Stimulated activated CD8-positive, alpha-beta memory T cell treated with anti-CD3 and anti-CD28 coated beads, Interleukin-4, amount 100 ng/mL, for 1 hour (primary cell): ENCODE results near the gene CIDEA.

Experiments
- DNase-seq, 2 donors: peaks; one replicate each; pipeline ENCODE4 v3.0.0-alpha.2; 2020; ENCODE audit warnings: low read depth in 2 of 2, low spot score in 1 of 2

The CIDEA gene

DNA sequence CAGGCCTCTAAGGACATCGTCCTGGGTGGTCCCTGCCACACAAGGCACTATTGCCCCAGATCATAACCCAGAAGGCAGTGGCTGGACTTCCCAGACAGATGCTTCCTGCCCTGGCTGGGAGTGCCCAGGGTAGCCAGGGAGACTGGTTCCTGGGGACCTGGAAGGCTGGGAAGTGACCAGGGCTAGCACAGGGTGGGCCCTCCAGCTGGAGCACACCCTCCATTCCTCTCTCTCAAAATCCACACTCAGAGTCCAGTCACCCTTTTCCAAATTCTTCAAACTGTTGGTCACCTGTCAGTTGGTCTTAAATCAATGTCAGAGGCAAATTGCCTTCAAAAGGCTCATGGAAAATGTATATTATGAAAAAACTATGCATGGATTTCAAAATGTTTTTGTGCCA is 42.3 kb downstream of the CIDEA start:
- DNase-seq, result no peak

DNA sequence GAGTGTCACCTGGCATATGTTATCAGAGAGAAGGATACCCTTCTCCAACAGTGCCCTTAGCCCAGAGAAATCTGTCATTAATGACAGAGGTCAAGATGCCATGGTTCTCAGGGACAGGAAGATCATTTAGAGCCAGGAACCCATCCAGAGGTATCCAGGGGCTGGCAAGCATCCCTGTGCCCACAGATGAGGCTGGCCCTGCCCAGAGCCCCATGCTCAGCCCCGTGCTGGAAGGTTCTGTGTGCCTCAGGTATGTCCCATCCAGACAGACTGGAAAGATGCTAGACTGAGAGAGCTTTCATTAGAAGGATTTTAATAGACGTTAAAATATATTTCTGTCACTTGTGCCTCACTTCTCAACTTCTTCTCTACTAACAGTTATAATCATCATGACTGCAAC is 45.7 kb downstream of the CIDEA start:
- no peak for DNase-seq

DNA sequence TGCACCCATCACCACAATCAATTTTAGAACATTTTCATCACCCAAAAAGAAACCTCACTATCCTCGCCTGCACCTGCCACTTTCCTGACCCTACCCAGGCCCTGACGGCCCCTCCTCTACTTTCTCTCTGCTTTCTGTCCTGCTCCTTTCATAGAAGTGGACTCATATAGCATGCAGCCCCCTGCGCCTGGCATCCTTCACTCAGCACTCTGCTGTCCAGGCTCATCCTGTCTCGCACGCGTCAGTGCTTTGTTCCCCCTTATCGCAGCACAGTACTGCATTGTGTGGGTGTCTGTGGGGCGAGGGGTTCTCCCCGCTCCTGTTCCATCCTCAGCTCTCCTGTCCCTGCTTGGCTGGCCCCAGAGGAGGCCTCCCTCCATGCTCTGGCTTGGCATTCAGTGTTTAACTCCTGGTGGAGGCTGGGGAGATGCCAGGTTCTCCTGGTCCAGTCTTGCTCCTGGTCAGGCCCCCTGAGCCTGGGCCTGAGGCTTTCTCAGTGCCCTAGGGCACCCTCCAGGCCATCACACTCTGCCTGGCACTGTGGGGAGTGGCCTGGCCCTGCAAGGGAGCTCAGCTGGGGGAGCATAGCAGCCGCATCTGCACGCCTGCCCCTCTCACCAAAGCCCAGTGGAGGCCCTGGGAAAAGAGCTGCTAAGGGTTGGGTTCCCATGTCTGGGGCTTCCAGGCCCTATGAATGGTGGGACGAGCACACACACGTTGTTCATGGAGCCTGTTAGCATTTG is 47.3 kb downstream of the CIDEA start:
- no peak for DNase-seq

DNA sequence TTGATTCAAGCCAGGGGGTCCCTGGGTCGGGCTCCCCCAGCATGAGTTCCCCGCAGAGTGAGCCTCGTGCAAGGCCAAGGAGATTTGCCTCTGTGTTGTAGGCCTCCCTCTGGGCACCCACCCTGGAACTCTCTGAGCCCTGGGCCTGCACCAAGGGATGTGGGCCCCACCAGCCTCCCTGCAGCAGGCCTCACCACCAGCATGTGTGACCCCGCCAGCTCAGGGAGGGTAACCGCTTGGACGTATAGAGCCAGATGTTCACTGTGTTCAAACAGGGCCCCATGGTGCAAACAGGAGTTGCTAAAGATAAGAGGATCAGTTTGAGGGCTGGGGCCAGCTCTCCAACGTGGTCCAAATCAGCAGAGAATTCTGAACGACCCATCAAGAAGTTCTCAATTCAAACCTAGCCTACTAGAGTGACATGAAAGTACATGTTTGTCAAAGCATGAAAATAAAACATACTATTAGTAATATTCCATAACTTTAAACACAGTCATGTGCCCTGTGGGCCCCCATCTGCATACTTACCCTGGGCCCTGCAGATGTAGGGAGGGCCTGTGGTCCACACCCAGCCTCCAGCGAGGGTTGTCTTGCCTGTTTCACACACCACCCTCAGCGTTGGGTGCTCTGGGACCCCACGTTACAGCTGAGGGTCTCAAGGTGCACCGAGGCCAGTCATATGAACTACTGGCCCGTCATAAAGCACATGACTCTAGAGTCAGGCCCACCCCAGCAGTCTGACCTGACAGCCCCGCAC is 48.4 kb downstream of the CIDEA start:
- DNase-seq, result no peak

DNA sequence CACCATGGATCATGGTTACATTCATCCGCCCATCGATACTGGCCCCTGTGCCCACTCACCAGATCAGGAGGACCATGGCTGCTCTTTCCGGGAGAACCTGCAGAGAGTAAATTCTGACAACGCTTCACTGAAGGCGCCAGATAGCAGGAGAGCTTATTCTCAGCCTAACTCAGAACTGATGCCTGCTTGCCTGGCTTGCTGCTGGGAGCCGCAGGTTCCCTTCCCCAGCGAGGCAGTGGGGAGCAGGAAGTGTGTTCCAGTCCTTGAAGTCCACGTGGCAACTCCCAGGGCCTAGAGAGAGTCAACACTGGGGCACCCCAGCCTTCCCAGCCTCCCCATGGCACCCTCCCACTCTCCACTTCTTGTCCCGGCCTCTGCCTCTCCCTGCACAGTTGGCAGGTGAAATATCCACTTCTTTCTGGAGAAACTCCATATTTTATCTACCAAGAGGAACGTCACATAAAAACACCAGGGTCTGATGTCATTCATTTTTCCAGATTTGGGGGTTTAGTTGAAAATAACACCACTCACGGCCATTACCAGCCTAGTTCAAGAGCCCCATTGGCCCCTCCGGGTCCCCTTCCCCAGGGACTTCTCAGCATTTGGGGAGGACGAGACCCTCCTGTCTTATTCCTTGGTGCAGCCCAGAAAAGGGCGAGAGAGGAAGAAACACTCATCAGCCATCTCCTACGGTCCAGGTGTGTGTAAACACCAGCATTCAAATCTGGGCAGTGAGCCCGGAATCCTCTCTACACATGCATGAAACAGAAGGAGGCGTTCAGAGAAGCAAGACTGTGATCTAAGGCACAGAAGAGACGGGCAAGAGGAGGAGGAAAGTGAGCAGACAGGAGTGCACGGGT is 50.4 kb downstream of the CIDEA start:
- no peak for DNase-seq

DNA sequence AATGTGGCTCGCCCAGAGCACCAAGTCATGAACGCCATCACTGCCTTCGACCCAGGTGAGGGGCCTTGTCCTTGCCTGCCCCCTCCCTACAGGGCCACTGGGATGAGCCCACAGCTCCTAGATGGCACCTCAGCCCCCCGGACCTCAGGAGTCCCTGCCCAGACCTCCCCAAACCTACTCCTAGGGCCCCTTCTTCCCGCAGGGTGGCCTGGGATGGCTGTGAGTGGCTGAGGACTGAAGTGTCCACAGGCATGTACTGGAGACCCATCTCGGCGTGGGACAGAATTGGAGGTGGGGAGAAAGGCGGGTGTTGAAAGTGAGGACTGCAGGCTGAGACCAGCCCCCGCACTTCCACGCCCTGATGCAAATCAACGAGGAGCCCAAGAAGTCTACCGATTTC is 51.0 kb downstream of the CIDEA start:
- no peak for DNase-seq

DNA sequence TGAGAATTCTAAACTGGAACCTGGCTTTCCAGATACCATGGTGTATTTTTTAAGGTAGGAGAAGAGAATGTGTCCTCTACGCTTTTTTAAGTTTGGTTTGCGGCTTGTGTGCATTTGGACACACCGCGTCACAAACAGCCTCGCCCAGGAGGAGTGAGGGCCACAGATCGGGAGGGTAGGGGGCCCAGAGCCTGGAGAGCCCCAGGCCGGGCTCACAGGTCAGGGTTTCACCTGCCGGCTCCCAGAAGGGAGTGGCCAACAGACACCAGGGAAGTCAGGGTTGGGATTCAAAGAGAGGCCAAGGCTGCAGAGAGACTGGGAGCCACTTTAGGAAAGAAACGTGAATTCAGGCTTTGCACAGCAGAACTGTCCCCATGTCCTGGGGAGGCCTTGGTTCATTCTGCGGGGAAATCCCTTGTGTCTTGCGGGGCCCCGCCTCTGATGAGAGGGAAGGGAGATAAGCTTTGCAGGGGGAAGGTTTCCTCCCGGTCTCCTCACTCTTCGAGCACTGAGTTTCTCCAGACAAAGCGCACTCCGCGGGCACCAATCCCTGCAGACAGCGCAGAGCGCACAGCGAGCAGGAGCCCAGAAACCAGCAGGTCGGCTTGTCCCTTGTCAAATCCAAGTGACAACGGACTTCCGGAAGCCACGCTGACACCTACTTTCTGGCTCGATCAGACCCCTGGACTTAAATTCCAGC is 51.9 kb downstream of the CIDEA start:
- no peak for DNase-seq

DNA sequence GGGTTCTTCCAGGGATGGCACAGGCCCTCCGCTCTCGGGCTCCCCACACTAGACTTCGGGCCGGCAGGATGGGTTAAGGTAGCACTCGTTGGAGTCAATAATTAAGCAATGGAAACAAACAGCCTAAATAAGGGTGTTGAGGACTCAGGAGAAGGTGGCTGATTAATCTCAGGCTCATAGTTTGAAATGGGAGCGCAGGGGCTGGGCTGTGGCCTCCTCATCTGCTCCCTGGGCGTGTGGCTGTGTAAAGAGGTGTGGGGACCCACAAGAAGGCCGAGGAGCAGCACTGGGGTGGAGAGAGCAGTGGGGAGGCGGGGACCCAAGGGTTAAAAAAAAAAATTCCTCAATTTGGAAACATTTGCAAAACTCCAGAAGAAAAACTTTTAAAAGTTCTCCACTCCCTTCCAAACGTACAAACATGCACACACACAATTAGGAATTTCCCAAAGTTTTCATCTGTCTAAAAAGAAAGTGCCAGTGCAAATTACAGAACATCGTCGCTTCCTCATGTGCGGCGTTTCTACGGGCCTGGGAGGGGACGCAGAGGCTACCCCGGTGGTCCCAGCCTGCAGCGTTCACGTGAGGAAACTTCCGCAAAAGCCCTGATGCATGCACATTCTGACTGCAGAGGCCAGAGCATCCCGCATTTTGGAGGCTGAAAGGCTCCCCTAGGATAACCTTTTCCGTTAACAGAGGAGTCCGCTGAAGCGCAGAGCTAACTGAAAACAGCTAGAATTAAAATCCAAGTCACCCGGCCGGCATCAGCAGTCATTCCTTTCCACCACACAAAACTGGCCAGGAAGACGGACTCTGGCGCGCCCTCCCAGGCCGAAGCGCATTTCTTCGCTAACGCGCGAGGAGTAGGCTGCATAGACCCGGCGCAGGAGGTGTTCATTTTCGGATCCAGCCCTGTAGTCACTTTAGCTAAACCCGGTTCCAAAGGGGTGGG is 52.9 kb downstream of the CIDEA start:
- DNase-seq, result no peak

DNA sequence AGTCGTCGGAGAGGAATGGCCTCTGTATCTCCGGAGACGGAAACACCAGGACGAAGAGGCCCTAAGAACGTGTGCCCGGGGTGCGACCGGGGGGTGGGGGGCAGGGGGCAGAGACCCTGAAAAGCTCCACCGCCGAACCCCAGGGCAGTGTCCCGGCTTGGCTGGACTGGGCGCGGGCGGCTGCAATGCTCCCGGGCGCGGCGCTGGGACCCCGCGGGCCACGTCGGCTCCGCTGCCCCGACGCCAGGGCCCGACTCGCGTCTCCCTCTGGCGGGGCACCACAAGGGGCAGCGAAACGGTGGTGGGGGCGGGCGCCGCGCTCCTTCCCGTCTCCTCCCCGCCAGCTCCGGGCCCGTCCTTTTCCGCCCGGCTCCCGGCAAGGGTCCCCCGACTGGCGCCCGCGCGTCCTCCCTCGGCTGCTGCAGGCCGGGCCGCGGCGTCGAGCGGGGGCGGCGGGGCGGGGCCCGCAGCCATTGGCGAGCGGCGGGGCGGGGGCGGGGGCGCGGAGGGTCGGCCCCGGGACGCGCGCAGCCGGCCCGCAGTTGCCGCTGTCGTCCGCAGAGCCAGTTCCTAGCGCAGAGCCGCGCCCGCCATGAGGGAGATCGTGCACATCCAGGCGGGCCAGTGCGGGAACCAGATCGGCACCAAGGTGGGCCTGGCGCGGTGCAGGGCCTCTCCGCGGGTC is 53.7 kb downstream of the CIDEA start, which contains the start of gene TUBB6:
TUBB6 (plus strand) TSS at position 541 of the 685 bp plus-strand sequence; CDS start at position 593, 52 bp downstream.
- no peak for DNase-seq

DNA sequence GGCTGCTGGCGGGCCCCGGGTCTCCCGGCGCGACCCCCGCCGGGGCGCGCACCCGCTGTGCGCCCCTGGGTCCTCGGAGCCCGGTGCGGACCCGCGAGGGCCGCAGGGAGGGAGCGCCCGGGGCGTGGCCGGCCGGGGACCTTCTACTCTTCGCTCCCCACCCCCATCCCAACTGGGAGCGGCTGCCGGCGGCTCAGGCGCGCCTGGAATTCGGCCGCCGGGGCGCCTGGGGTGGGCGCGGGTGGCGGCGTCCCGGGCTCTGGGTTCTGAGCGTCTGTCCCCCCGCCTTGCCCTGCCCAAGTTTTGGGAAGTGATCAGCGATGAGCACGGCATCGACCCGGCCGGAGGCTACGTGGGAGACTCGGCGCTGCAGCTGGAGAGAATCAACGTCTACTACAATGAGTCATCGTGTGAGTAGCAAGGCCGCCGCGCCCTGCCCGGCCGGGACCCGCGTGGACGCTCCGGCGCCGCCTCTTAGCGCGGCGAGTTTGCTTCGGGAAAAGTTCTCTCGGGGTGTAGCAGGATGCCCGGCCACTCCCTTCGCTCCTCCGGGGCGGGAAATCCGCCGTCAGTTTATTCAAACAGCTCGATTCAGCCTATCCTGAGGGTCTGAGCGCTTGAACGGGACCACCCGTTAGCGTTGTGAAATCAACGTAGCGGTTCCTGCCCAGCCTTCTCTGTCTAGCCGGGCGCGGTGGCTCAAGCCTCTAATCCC is 54.4 kb downstream of the CIDEA start:
- DNase-seq, result no peak

DNA sequence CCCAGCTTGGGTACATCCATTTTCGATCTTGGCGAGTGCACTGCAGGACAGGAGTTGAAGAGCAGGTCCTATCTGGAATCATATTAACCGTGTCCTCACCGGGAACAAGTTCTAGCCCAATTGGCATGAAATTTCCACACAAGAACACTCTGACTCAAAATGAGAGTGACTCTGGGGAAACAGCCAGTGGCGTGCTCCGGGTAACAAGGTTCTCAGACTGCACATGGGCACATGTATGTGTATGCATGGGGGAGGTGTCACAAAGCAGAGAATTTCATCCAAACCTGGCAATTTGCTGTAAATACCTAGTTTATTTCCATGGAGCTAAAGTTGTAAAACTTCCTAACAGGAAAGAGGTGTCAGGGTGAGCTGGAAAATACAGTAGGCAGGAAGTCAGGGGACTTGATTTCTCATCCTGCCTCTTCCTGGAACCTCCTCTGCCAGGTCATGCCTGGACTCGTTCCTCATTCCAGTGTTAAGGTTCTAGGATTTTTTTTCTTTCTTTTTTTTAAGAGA is 55.6 kb downstream of the CIDEA start:
- no peak for DNase-seq

DNA sequence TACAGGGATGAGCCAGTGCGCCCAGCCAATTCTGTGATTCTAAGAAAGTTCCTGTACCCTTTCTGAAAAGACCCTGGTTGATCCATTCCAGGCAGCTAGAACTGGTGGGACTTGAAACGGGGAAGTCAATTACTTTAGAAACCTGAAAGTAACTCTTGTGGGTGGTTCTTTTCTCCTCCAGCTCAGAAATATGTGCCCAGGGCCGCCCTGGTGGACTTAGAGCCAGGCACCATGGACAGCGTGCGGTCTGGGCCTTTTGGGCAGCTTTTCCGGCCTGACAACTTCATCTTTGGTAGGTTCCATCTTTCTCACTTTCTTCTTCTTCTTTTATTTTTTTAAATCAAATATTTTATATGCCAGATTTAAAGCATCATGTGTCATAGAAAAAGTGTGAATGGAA is 56.6 kb downstream of the CIDEA start:
- DNase-seq, result no peak

DNA sequence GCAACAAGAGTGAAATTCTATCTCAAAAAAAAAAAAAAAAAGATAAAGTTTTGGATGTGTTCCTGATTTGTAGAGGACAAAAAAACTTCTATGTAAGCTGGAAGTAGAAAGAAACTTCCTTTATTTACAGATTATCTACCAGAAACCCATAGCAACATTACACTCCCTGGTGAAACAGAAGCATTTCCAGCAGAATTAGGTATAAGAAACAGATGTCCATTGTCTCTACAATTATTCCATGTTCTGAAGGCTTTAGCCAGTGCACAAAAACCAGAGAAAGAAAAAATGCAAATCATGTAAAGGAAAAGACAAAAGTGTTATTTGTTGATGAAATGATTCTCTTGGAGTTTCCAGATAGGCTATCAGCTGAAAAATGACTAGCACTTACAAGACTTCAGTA is 58.8 kb downstream of the CIDEA start:
- no peak for DNase-seq

DNA sequence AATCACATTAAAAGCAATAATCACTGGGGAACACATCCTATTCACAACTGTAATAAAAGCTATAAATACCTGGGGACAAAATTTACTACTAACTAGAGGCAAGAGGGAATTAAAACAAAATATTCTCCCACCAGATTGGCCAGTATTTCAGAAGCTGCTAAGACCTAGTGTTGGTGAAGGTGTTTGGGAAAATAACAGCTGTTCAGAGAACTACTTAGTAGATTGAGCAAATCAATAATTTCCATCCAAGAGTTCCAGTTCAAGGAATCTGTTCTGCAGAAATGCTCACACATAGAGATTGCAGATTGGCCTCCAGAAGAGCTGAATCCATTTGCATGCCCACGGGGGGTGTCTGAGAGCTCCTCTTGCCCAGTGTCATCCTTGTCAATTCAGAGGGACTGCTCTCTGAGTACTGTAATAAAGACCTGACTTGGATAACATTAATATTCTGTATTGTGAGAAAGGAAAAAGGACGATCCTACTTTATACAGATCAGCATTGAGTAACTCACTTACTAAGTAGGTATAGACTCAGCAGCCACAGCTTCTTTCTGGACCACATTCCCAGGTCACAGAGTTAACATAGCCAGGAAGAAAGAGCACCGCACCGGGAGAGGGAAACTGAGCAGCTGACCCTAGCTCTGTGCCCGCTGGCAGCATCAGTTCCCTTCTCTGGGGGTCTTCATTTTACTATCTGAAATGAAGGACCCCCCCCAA is 59.5 kb downstream of the CIDEA start:
- no peak for DNase-seq

DNA sequence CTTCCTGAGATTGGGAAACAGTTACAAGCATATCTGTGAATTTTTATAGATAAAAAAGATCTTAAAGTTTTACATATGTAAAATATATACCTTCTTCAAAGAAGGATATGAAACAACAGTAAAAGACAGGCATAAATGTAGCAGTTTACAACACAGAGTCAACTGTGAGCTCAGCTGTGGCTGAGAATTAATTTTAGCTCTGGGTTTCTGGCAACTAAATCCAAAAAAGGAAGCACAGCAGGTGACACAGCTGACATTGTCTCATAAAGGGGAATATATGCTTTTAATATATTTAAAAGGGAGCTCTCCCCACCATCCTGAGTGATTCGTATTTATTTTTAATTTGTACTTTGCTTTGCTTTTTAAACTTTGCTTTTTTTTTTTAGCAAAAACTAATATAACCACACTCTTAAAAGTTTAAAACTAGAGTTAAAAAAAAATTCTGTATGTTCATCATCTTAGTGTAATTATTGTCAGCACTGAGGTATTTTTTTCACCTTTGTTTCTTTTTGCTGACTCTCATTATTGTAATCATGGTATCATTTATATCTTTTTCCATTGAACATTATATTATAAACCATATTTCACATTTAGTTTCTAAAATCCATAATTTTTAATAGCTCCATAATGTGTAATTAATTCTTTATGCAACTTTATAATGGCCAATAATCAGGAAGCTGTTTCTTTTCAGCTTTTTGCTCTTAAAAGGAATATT is 60.6 kb downstream of the CIDEA start:
- no peak for DNase-seq

DNA sequence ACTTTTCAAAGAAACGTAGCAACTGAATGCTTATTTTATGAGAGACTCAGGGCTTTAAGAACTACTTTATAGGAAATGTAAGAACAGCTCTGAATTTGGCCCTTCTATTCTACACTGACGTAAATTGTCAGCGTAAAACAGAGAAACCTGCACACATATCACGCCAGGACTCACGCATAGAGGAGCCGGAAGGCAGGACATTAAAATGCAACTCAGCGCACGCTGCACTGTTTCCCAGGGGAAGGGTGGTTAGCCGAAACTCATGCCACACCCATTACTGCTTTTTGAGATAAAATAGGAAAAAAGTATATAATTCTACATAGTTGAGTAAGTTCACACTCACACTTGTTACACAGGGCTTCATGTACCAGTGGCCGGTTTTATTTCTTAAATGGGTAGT is 61.3 kb downstream of the CIDEA start:
- DNase-seq, result no peak

DNA sequence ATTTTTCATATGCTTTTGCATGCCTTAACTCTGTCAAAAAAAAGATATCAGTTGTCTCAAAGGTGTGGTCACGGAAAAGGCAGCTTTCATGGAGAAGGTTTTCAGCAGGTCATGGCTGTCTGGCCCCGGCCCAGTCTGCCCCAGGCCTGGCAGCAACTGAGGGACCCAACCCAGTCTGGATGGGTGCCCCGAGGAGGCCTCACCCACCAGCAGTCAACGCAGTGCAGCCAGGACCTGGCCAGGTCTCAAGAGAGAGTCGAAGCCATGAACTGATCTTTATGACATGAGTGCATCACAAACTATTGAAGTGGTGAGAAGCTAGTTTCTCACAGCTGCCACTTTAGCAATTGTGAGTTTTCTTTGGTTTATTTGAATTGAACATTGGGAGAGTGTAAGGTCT is 61.8 kb downstream of the CIDEA start:
- no peak for DNase-seq
